K562 (cell line): Measurements from ENCODE around the gene VSNL1. TPM values are rescaled to one million over a fixed set of nuclear protein-coding genes. Genes with fewer than 3 reads are reported as not detected.

ENCODE experiments used
- SMARCC2 ChIP-seq: fragments of 450-650 bp; IDR thresholded peaks from 2 replicates; pipeline ENCODE4 v1.6.1; 2017; ENCODE audit warnings: antibody characterized with exemption, moderate library complexity, mild to moderate bottlenecking, low read depth
- ZFP1 ChIP-seq: fragments of 450-650 bp; formaldehyde crosslinking; IDR thresholded peaks from 2 replicates; pipeline ENCODE4 v1.4.0; 2020; ENCODE audit warnings: mild to moderate bottlenecking, mixed read lengths
- ZKSCAN8 ChIP-seq: fragments of 200-800 bp; sonication (Bioruptor generic); IDR thresholded peaks from 2 replicates; pipeline ENCODE4 v1.6.1; 2016; ENCODE audit warnings: missing genetic modification characterization, missing compliant biosample characterization
- ZNF551 ChIP-seq: fragments of 250-450 bp; sonication (Bioruptor Pico); IDR thresholded peaks from 2 replicates; pipeline ENCODE4 v1.5.0; 2021; ENCODE audit warnings: mild to moderate bottlenecking, moderate library complexity
- polyA plus RNA-seq, 8 experiments: library from polyadenylated mRNA; depleted of rRNA in 4 of 8; stranded (reverse) in 5 of 8; unstranded in 3 of 8; fragments of >200 nt; fragmentation: Nextera tagmentation in 2 of 8; fragmentation: Illumina TruSeq in 1 of 8; extraction: Ambion mirVana in 2 of 8; extraction: Trizol in 1 of 8; gene quantifications; 2 replicates each; pipeline versions ENCODE4 v1.2.1 to v1.2.3, GENCODE V29; 2011 to 2014; ENCODE audit warnings: inconsistent platforms in 1 of 8, missing spikeins in 1 of 8
- total RNA-seq, 7 experiments: library from RNA; depleted of rRNA in 6 of 7; stranded (reverse); fragments of >200 nt in 6 of 7; fragmentation: Illumina TruSeq in 2 of 7; extraction: Trizol in 2 of 7; gene quantifications; 2 replicates each; pipeline versions ENCODE4 v1.2.1 to v1.2.3, GENCODE V29; 2011 to 2021; ENCODE audit warnings: low replicate concordance in 1 of 7
- TF ChIP-seq, protein P1 (sequence below): fragments of 250-450 bp; sonication (Bioruptor Pico); IDR thresholded peaks from 2 replicates; pipeline ENCODE4 v1.4.0; 2020; ENCODE audit warnings: mild to moderate bottlenecking, moderate library complexity
- TF ChIP-seq, protein P2 (sequence below), 2 experiments: fragments of 450-650 bp; IDR thresholded peaks; 2 replicates each; pipeline ENCODE4 v1.6.1; 2018; ENCODE audit warnings: mild to moderate bottlenecking in 2 of 2, low read depth in 1 of 2; ENCODE audit not compliant: partially characterized antibody in 2 of 2
- TF ChIP-seq, protein P3 (sequence below): sonication (generic); formaldehyde crosslinking; IDR thresholded peaks from 2 replicates; pipeline ENCODE4 v1.9.0; 2022; ENCODE audit warnings: mild to moderate bottlenecking, missing genetic modification reagents

VSNL1 gene
- total and polyA plus RNA-seq, 9 of the 15 experiments (the other 6 are each of a cell fraction or from before 2014, with no cell fraction given), result 0.20 TPM; not detected in 8

DNA sequence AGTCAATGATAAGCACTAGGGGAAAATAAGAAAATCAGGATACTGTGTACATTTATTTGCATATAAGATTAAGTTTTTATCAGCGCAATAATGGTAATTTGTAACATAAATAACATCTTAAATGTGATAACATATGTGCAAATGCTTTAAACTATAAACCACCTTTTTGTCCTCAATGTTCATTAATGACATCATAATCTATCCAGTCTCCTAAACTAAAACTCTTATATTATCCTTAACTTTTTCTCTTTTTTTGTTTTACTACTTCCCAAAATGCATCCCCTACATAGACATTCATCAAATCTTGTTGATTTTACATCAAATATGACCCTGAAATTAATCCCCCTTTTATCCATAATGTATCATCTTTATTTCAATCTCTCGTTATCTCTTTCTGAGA, 18.9 kb upstream of the VSNL1 start (continued):
- no peak for TF ChIP-seq SMARCC2
- TF ChIP-seq, protein P1, sequence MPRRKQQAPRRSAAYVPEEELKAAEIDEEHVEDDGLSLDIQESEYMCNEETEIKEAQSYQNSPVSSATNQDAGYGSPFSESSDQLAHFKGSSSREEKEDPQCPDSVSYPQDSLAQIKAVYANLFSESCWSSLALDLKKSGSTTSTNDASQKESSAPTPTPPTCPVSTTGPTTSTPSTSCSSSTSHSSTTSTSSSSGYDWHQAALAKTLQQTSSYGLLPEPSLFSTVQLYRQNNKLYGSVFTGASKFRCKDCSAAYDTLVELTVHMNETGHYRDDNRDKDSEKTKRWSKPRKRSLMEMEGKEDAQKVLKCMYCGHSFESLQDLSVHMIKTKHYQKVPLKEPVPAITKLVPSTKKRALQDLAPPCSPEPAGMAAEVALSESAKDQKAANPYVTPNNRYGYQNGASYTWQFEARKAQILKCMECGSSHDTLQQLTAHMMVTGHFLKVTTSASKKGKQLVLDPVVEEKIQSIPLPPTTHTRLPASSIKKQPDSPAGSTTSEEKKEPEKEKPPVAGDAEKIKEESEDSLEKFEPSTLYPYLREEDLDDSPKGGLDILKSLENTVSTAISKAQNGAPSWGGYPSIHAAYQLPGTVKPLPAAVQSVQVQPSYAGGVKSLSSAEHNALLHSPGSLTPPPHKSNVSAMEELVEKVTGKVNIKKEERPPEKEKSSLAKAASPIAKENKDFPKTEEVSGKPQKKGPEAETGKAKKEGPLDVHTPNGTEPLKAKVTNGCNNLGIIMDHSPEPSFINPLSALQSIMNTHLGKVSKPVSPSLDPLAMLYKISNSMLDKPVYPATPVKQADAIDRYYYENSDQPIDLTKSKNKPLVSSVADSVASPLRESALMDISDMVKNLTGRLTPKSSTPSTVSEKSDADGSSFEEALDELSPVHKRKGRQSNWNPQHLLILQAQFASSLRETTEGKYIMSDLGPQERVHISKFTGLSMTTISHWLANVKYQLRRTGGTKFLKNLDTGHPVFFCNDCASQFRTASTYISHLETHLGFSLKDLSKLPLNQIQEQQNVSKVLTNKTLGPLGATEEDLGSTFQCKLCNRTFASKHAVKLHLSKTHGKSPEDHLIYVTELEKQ (CRISPR knock-in tag), result no peak
- TF ChIP-seq ZNF551 (CRISPR knock-in tag), result no peak
- no peak for TF ChIP-seq ZKSCAN8 (CRISPR knock-in tag)
- TF ChIP-seq, protein P2, sequence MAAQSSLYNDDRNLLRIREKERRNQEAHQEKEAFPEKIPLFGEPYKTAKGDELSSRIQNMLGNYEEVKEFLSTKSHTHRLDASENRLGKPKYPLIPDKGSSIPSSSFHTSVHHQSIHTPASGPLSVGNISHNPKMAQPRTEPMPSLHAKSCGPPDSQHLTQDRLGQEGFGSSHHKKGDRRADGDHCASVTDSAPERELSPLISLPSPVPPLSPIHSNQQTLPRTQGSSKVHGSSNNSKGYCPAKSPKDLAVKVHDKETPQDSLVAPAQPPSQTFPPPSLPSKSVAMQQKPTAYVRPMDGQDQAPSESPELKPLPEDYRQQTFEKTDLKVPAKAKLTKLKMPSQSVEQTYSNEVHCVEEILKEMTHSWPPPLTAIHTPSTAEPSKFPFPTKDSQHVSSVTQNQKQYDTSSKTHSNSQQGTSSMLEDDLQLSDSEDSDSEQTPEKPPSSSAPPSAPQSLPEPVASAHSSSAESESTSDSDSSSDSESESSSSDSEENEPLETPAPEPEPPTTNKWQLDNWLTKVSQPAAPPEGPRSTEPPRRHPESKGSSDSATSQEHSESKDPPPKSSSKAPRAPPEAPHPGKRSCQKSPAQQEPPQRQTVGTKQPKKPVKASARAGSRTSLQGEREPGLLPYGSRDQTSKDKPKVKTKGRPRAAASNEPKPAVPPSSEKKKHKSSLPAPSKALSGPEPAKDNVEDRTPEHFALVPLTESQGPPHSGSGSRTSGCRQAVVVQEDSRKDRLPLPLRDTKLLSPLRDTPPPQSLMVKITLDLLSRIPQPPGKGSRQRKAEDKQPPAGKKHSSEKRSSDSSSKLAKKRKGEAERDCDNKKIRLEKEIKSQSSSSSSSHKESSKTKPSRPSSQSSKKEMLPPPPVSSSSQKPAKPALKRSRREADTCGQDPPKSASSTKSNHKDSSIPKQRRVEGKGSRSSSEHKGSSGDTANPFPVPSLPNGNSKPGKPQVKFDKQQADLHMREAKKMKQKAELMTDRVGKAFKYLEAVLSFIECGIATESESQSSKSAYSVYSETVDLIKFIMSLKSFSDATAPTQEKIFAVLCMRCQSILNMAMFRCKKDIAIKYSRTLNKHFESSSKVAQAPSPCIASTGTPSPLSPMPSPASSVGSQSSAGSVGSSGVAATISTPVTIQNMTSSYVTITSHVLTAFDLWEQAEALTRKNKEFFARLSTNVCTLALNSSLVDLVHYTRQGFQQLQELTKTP (IDR thresholded peaks at IDR 0.05; ENCODE audit: low read depth in 1 of 2, partially characterized antibody in 2 of 2), result no peak
- no peak for TF ChIP-seq ZFP1 (CRISPR knock-in tag)
- TF ChIP-seq, protein P3, sequence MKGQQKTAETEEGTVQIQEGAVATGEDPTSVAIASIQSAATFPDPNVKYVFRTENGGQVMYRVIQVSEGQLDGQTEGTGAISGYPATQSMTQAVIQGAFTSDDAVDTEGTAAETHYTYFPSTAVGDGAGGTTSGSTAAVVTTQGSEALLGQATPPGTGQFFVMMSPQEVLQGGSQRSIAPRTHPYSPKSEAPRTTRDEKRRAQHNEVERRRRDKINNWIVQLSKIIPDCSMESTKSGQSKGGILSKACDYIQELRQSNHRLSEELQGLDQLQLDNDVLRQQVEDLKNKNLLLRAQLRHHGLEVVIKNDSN (CRISPR knock-in tag), result no peak
